Neuronal stem cell (in vitro differentiated cells): ENCODE measurements around the gene METTL23.
"Not testable (repeated sequence)": the region's sequence is repeated elsewhere in the genome, so short reads cannot be mapped to it uniquely, and the experiment has no call there.

Source experiments
- DNase-seq: peaks from one replicate; pipeline ENCODE4 v3.0.0-alpha.2; 2013; ENCODE audit warnings: low spot score
- H2AFZ ChIP-seq: one replicate; pipeline ENCODE4 v1.6.1; 2013; ENCODE audit warnings: mild to moderate bottlenecking, low read length, inconsistent platforms
- H2AK5ac ChIP-seq: 2 replicates; pipeline ENCODE4 v1.6.1; 2013; ENCODE audit warnings: low read depth, mild to moderate bottlenecking, inconsistent platforms, low read length, moderate library complexity, mixed read lengths
- H2BK120ac ChIP-seq: 2 replicates; pipeline ENCODE4 v1.6.1; 2013; ENCODE audit warnings: low read depth, mild to moderate bottlenecking, inconsistent platforms, low read length, moderate library complexity, mixed read lengths
- H2BK12ac ChIP-seq: one replicate; pipeline ENCODE4 v1.6.1; 2013; ENCODE audit warnings: low read length, inconsistent platforms
- H2BK15ac ChIP-seq: 2 replicates; pipeline ENCODE4 v1.6.1; 2013; ENCODE audit warnings: mild to moderate bottlenecking, low read length, inconsistent platforms, mixed read lengths
- H2BK5ac ChIP-seq: one replicate; pipeline ENCODE4 v1.6.1; 2013; ENCODE audit warnings: inconsistent platforms, mild to moderate bottlenecking, low read length, moderate library complexity
- H3K14ac ChIP-seq: one replicate; pipeline ENCODE4 v1.6.1; 2013; ENCODE audit warnings: low read length, inconsistent platforms
- H3K18ac ChIP-seq: 2 replicates; pipeline ENCODE4 v1.6.1; 2013; ENCODE audit warnings: low read length, inconsistent platforms
- H3K23ac ChIP-seq: 2 replicates; pipeline ENCODE4 v1.6.1; 2013; ENCODE audit warnings: low read depth, mild to moderate bottlenecking, mixed read lengths, low read length, inconsistent platforms; ENCODE audit not compliant: poor library complexity
- H3K27ac ChIP-seq: replicated peaks from 3 replicates; pipeline ENCODE4 v1.5.1; 2013; ENCODE audit warnings: low read length, inconsistent platforms
- H3K27me3 ChIP-seq, 3 experiments: 2 replicates each; pipeline ENCODE4 v1.6.1; 2013; ENCODE audit warnings: low read length in 3 of 3, mild to moderate bottlenecking in 2 of 3, inconsistent platforms in 1 of 3, low read depth in 1 of 3, mixed read lengths in 1 of 3, moderate library complexity in 1 of 3; ENCODE audit not compliant: control insufficient read depth in 3 of 3, insufficient read depth in 3 of 3
- H3K36me3 ChIP-seq, 2 donors: replicated peaks in 1 of 2; 2 replicates each; pipeline ENCODE4 v1.6.1; 2013; ENCODE audit warnings: low read length in 2 of 2; ENCODE audit not compliant: control insufficient read depth in 2 of 2, insufficient read depth in 2 of 2
- H3K4ac ChIP-seq: 2 replicates; pipeline ENCODE4 v1.6.1; 2013; ENCODE audit warnings: inconsistent platforms, mild to moderate bottlenecking, low read length, moderate library complexity
- H3K4me1 ChIP-seq, 2 donors: 1 replicate in 1 of 2; 2 replicates in 1 of 2; pipeline ENCODE4 v1.6.1; 2013; ENCODE audit warnings: low read length in 2 of 2, low read depth in 1 of 2; ENCODE audit not compliant: control insufficient read depth in 2 of 2, insufficient read depth in 1 of 2
- H3K4me2 ChIP-seq: one replicate; pipeline ENCODE4 v1.6.1; 2013; ENCODE audit warnings: mild to moderate bottlenecking, low read length, inconsistent platforms; ENCODE audit not compliant: insufficient read depth, poor library complexity, severe bottlenecking
- H3K4me3 ChIP-seq, 2 donors: 2 replicates each; pipeline ENCODE4 v1.5.1; 2013; ENCODE audit warnings: low read length in 2 of 2, mild to moderate bottlenecking in 2 of 2, inconsistent platforms in 1 of 2, moderate library complexity in 1 of 2
- H3K79me1 ChIP-seq: one replicate; pipeline ENCODE4 v1.6.1; 2013; ENCODE audit warnings: low read depth, mild to moderate bottlenecking, inconsistent platforms, low read length, moderate library complexity
- H3K9ac ChIP-seq: one replicate; pipeline ENCODE4 v1.6.1; 2013; ENCODE audit warnings: mild to moderate bottlenecking, low read depth, low read length, inconsistent platforms; ENCODE audit not compliant: poor library complexity
- H3K9me3 ChIP-seq, 2 donors: replicated peaks in 1 of 2; 2 replicates each; pipeline versions ENCODE3 to v1.6.1; 2013; ENCODE audit warnings: low read length in 2 of 2, mild to moderate bottlenecking in 2 of 2, inconsistent platforms in 1 of 2, low read depth in 1 of 2, mixed read lengths in 1 of 2, moderate library complexity in 1 of 2; ENCODE audit not compliant: control insufficient read depth in 2 of 2, insufficient read depth in 1 of 2
- H4K8ac ChIP-seq: one replicate; pipeline ENCODE4 v1.6.1; 2013; ENCODE audit warnings: low read depth, mild to moderate bottlenecking, inconsistent platforms, low read length, moderate library complexity
- H4K91ac ChIP-seq: one replicate; pipeline ENCODE4 v1.6.1; 2013; ENCODE audit warnings: low read length, low read depth, mild to moderate bottlenecking, inconsistent platforms; ENCODE audit not compliant: poor library complexity
- WGBS, 2 donors: extraction: QIAGEN DNeasy Blood & Tissue Kit; methylation state at CpG; one replicate each; pipeline ENCODE4 v1.1.7; 2013; ENCODE audit warnings: missing lambda C conversion rate in 2 of 2, mixed read lengths in 1 of 2; ENCODE audit not compliant: insufficient read length in 2 of 2, insufficient replicate concordance in 1 of 2; ENCODE audit errors: extremely low coverage in 2 of 2; 5-methylcytosine and 5-hydroxymethylcytosine counted together

Gene METTL23

DNA sequence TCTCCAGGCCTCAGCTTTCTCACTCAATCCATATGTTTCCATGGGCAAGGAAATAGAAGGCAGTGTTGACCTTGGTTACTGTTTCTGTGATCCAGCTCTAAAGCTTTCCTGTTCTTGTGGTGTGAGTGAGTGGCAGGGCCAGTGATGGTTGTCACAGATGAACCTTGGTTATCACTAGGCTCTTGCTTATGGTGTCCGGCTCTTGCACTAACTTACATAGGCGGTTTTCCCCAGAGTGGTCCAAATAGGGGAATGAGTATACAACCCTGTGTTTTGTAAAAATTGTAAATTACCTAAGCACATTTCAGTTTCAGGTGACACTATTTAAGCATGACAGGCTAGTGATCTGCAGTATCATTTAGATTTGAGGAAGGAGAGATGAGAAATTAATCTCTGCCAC is 18.1 kb downstream of the METTL23 start:
- H3K9ac ChIP-seq, result no peak overlapping the region
- H4K8ac ChIP-seq, result no peak overlapping the region
- no peak overlapping the region for H3K18ac ChIP-seq
- no peak overlapping the region for H2BK15ac ChIP-seq
- peaks cover 0 to 8% of the 10 kb centered on the region in 2 donors for H3K9me3 ChIP-seq
- H2AFZ ChIP-seq, result no peak overlapping the region
- H3K27me3 ChIP-seq, result no peaks in the 10 kb centered on the region
- peaks cover 0 to 4% of the 10 kb centered on the region in 2 donors for H3K4me1 ChIP-seq
- H3K14ac ChIP-seq, result no peak overlapping the region
- H3K4me2 ChIP-seq, result no peak overlapping the region
- H2AK5ac ChIP-seq, result no peak overlapping the region
- H3K27ac ChIP-seq, result no peak overlapping the region
- WGBS, 2 donors, result no CpG with 5 or more reads among the region's 2 CpGs
- H2BK120ac ChIP-seq, result no peak overlapping the region
- H3K4ac ChIP-seq, result no peak overlapping the region
- H3K36me3 ChIP-seq, result peaks cover 11 to 59% of the 10 kb centered on the region in 2 donors
- no peak overlapping the region for H4K91ac ChIP-seq
- H2BK12ac ChIP-seq, result no peak overlapping the region
- H3K4me3 ChIP-seq, result no peak overlapping the region
- no peak for DNase-seq
- H3K79me1 ChIP-seq, result no peaks in the 10 kb centered on the region
- no peak overlapping the region for H2BK5ac ChIP-seq
- H3K23ac ChIP-seq, result no peak overlapping the region

DNA sequence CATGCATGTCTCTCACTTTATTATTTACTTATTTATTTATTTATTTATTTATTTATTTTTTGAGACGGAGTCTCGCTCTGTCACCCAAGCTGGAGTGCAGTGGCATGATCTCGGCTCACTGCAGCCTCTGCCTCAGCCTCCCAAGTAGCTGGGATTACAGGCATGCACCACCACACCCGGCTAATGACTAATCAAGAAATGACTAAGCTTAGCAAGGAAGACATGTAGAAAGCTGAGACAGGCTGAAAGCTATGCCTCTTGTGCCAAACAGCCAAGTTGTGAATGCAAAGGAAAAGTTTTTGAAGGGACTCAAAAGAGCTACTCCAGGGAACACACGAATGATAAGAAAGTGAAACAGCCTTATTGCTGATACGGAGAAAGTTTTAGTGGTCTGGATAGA is 19.1 kb downstream of the METTL23 start:
- DNase-seq, H3K4ac ChIP-seq, H3K23ac ChIP-seq, H4K91ac ChIP-seq, H3K14ac ChIP-seq, H3K4me3 ChIP-seq, H2BK120ac ChIP-seq, H3K4me2 ChIP-seq, H2BK5ac ChIP-seq, H2BK12ac ChIP-seq, H3K4me1 ChIP-seq, H2BK15ac ChIP-seq, H3K27me3 ChIP-seq, H3K18ac ChIP-seq, H3K27ac ChIP-seq, H4K8ac ChIP-seq, H3K9ac ChIP-seq, H2AK5ac ChIP-seq, H2AFZ ChIP-seq, H3K9me3 ChIP-seq, H3K79me1 ChIP-seq: not testable (repeated sequence)
- H3K36me3 ChIP-seq, result peaks cover 11 to 57% of the 10 kb centered on the region in 2 donors
- WGBS, 2 donors, result no CpG with 5 or more reads among the region's 6 CpGs

GRCh38 chr17:76747716-76748363 is 21.2 kb downstream of the METTL23 start:
- WGBS, 2 donors, result no CpG with 5 or more reads among the region's 9 CpGs

DNA sequence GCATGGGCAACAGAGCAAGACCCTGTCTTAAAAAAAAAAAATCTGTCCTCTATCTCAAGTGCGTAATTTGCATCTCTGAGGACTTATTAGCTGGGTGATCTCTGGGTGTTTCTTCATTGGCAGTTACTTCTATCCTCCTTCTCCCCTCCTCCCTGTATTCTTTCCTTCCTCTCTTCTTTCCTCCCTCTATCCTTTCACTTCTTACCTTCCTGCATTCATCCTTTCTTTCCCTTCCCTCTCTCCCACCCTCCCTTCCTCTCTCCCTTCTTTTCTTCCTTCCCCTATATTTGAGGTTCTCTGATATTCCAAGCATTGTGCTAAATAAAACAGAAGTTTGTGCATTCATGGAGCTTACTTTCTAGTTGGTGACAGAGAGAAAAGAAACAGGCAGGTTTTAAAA is 22.0 kb downstream of the METTL23 start:
- Histone ChIP-seq H3K9ac (no peak overlapping the region), H3K4me1 (no peaks in the 10 kb centered on the region), H3K4me2 (no peak overlapping the region), H2BK5ac (no peak overlapping the region), H3K4me3 (no peak overlapping the region), H3K18ac (no peak overlapping the region), H2AK5ac (no peak overlapping the region), H3K4ac (no peak overlapping the region), H3K23ac (no peak overlapping the region), H4K8ac (no peak overlapping the region), H2BK15ac (no peak overlapping the region), H4K91ac (no peak overlapping the region), H3K27me3 (no peaks in the 10 kb centered on the region), H2BK120ac (no peak overlapping the region), H3K79me1 (no peaks in the 10 kb centered on the region), H3K27ac (no peak overlapping the region), H3K9me3 (peaks cover 0 to 8% of the 10 kb centered on the region in 2 donors), H2BK12ac (no peak overlapping the region), H2AFZ (no peak overlapping the region), H3K14ac (no peak overlapping the region), H3K36me3 (peaks cover 11 to 43% of the 10 kb centered on the region in 2 donors)
- no CpG with 5 or more reads among the region's 1 CpG for WGBS, 2 donors
- DNase-seq, result no peak

More at GRCh38 chr17:76747716-76748363, 21.2 kb downstream of the METTL23 start:
- Histone ChIP-seq H3K27ac (no peak overlapping the region), H2BK120ac (no peak overlapping the region), H4K8ac (no peak overlapping the region), H3K4ac (no peak overlapping the region), H3K18ac (no peak overlapping the region), H3K14ac (no peak overlapping the region), H3K4me3 (no peak overlapping the region), H3K4me2 (no peak overlapping the region), H2AK5ac (no peak overlapping the region), H3K36me3 (peaks cover 11 to 50% of the 10 kb centered on the region in 2 donors), H2BK12ac (no peak overlapping the region), H3K23ac (no peak overlapping the region), H3K4me1 (no peaks in the 10 kb centered on the region), H3K9ac (no peak overlapping the region), H3K79me1 (no peaks in the 10 kb centered on the region), H2BK15ac (no peak overlapping the region), H4K91ac (no peak overlapping the region), H3K9me3 (peaks cover 0 to 8% of the 10 kb centered on the region in 2 donors), H2BK5ac (no peak overlapping the region), H2AFZ (no peak overlapping the region), H3K27me3 (no peaks in the 10 kb centered on the region)
- no peak for DNase-seq
